PFSK-1 (cell line): Measurements from ENCODE around the gene LPXN.

Source experiments
- FOXP2 ChIP-seq: optimal IDR thresholded peaks from 2 replicates; pipeline ENCODE3; 2011; ENCODE audit warnings: borderline replicate concordance, control low read depth, inconsistent platforms; ENCODE audit not compliant: insufficient read depth; ENCODE audit errors: extremely low read length, extremely low read depth
- POLR2AphosphoS5 ChIP-seq: IDR thresholded peaks from 2 replicates; pipeline ENCODE4 v1.6.1; 2012; ENCODE audit warnings: low read depth, mild to moderate bottlenecking, control low read depth, low read length, moderate library complexity
- SIN3A ChIP-seq: IDR thresholded peaks from 2 replicates; pipeline ENCODE4 v1.6.1; 2012; ENCODE audit warnings: mild to moderate bottlenecking, low read length, moderate library complexity, borderline replicate concordance; ENCODE audit not compliant: insufficient read depth
- TAF1 ChIP-seq: IDR thresholded peaks from 2 replicates; pipeline ENCODE4 v1.6.1; 2012; ENCODE audit warnings: low read length, control low read depth, borderline replicate concordance; ENCODE audit not compliant: insufficient read depth
- TF ChIP-seq, protein P1 (sequence below), 2 experiments: IDR thresholded peaks; 2 replicates each; pipeline versions ENCODE4 v1.6.1 to v1.8.0; 2011 to 2012; ENCODE audit warnings: low read depth in 2 of 2, low read length in 2 of 2, control low read depth in 1 of 2, inconsistent platforms in 1 of 2, mild to moderate bottlenecking in 1 of 2, moderate library complexity in 1 of 2; ENCODE audit not compliant: insufficient read depth in 1 of 2

LPXN gene

DNA sequence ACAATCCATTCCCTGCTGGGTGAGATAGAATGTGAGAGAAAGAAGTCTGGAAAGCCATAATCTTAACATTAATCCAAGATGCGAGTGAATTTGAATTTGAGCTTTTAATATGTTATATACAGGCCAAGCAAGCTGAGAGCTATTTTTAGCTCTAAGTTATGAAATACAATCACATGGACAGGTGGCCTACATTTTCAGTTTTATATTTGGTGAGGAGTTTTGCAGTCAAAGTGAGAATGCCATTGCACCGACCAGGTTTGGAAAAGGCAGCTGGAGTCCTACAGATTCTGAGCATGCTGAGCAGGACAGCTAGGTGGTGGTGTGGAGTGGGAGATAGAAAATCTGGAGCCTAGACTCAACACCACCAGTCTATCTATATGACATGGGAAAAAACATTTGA lies 79.8 kb downstream of the LPXN start:
- no peak for TF ChIP-seq FOXP2
- no peak for TF ChIP-seq TAF1
- TF ChIP-seq, protein P1, sequence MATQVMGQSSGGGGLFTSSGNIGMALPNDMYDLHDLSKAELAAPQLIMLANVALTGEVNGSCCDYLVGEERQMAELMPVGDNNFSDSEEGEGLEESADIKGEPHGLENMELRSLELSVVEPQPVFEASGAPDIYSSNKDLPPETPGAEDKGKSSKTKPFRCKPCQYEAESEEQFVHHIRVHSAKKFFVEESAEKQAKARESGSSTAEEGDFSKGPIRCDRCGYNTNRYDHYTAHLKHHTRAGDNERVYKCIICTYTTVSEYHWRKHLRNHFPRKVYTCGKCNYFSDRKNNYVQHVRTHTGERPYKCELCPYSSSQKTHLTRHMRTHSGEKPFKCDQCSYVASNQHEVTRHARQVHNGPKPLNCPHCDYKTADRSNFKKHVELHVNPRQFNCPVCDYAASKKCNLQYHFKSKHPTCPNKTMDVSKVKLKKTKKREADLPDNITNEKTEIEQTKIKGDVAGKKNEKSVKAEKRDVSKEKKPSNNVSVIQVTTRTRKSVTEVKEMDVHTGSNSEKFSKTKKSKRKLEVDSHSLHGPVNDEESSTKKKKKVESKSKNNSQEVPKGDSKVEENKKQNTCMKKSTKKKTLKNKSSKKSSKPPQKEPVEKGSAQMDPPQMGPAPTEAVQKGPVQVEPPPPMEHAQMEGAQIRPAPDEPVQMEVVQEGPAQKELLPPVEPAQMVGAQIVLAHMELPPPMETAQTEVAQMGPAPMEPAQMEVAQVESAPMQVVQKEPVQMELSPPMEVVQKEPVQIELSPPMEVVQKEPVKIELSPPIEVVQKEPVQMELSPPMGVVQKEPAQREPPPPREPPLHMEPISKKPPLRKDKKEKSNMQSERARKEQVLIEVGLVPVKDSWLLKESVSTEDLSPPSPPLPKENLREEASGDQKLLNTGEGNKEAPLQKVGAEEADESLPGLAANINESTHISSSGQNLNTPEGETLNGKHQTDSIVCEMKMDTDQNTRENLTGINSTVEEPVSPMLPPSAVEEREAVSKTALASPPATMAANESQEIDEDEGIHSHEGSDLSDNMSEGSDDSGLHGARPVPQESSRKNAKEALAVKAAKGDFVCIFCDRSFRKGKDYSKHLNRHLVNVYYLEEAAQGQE (IDR thresholded peaks at IDR 0.05; ENCODE audit: insufficient read depth in 1 of 2, low read depth in 2 of 2, low read length in 2 of 2), result no peak
- no peak for TF ChIP-seq POLR2AphosphoS5

DNA sequence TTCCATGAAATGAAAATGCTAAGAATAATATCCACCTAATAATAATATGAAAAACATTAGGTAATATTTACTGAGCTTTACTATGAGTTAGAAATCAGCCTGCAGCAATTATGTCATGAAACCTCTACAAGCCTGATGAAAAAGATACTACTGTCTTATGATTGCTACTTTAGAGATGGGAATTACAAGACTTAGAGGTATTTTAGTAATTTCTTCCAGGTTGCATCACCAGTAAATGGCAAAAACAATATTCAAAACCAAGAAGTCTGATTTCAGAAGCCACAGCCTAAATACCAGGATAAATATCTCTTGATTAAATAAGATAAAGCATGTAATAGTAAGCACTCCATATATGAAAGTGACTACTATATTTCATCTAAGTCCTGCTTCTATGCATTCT lies 81.6 kb downstream of the LPXN start:
- TF ChIP-seq, protein P1 (IDR thresholded peaks at IDR 0.05; ENCODE audit: insufficient read depth in 1 of 2, low read depth in 2 of 2, low read length in 2 of 2), result no peak
- TF ChIP-seq FOXP2 (no peak), POLR2AphosphoS5 (no peak), TAF1 (no peak), SIN3A (no peak)

DNA sequence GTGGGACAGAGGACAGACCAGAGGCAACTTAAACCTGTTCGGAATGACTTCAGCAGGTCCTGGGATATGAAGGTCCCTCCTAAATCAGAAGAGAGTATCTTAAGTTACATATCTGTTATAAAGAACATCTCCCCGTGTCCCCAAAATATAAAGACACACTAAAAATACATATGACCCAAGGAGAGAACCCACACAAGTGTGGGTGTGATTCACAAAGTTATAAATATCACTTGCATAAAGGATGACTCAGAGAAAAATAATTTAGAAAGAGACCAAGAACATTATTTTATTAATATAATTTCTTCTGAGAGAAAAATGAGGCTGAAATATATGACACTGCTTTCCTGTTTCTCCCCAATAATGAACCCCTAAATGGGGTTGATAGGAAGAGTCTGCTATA lies 82.0 kb downstream of the LPXN start:
- TF ChIP-seq SIN3A (no peak), TAF1 (no peak), FOXP2 (no peak), POLR2AphosphoS5 (no peak)
- TF ChIP-seq, protein P1 (IDR thresholded peaks at IDR 0.05; ENCODE audit: insufficient read depth in 1 of 2, low read depth in 2 of 2, low read length in 2 of 2), result no peak

DNA sequence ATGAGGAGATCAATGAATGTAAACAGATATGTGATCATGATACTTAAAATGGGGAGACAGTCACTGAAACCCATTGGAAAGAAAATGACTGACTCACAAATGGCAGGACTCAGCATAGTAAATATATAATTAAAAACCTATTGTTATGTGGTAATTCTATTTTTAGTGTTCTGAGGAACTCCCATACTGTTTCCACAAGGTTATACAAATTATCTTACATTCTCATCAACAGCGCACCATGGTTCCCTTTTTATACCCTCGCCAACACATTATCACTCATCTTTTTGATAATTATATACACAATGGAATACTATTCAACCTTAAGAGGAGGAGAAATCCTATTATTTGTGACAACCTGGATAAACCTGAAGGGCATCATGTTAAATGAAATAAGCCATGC lies 84.8 kb downstream of the LPXN start:
- TF ChIP-seq FOXP2, result no peak
- no peak for TF ChIP-seq TAF1
- TF ChIP-seq, protein P1 (IDR thresholded peaks at IDR 0.05; ENCODE audit: insufficient read depth in 1 of 2, low read depth in 2 of 2, low read length in 2 of 2), result no peak

DNA sequence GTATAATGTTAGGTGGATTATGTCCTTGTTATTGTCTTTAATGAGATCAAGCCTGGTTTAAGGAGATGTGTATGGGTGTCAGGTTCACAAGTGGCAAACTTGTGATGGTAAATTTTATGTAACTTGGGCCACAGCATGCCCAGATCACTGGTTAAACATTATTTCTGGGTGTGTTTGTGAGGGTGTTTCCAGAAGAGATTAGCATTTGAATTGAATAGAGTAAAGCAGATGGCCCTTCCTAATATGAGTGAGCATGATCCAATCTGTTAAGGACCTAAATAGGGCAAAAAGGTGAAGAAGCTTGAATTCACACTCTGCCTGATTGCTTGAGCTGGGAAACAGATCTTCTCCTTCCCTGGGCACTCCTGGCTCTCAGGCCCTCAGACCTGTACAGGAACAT lies 88.5 kb downstream of the LPXN start:
- no peak for TF ChIP-seq SIN3A
- TF ChIP-seq, protein P1 (IDR thresholded peaks at IDR 0.05; ENCODE audit: insufficient read depth in 1 of 2, low read depth in 2 of 2, low read length in 2 of 2), result no peak
- TF ChIP-seq TAF1, result no peak
- no peak for TF ChIP-seq POLR2AphosphoS5
- no peak for TF ChIP-seq FOXP2
